ENCODE results near the gene DNAJB13. TPM values are rescaled to one million over a fixed set of nuclear protein-coding genes. Genes with fewer than 3 reads are reported as not detected.
A peak's percentile ranks its signal among the peaks of the same experiment; 100 is the strongest.

DNAJB13 gene
- total RNA-seq, 2 experiments from 2014 or later, result 0.37 to 0.57 TPM

DNA sequence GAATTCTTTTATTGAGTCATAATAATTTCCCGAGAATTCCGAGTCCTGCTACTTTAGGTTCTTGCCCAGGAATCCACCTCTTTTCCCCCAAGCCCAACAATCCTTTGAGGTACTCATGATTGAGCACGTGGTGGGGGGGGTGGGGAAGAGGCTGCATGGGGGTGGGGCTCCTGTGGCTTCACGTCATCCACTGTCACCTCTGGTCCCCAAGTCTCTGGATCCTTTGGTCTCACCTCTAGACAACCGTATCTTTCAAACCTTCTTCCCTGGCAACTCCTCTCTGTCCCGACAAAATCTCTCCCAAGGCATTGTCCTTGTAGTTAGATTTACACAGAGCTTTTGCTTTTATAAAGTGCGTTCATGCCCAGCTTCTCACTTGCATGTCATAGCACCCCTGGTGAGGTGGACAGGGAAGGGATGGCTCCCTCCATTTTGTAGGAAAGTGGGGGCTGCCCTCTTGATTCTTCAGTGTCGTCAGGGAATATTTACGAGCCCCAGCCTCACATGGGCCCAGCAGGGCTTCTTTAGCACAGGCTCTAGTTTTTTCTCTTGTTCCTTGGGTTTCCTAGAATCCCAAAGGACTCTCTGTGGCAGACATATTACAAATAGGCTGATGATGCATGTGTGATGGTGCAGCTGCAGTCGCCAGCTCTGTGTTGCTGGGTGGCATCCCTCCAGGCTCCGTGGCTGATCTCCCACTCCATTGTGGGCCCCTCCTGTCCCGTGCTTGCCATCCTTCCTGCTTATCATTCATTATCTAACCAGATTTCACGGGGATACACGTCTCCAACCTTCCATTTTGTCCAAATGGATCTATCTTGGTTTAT is 49.7 kb downstream of the DNAJB13 start:
- no peaks in the 10 kb centered on the region for H3K27me3 Mint-ChIP-seq
- DNase-seq, result no peak
- H3K4me1 Mint-ChIP-seq, result peaks cover 64% of the 10 kb centered on the region
- no peak overlapping the region for H3K4me3 Mint-ChIP-seq
- POLR2A ChIA-PET, result interaction anchor here (1.0 to 1.5 kb wide), 2 partner anchors 11 to 20 kb away, joined by 3 to 7 read pairs; no protein-coding TSS in a partner anchor
- no peaks in the 10 kb centered on the region for H3K9me3 Mint-ChIP-seq (ENCODE audit: low read depth)
- H3K36me3 Mint-ChIP-seq (ENCODE audit: low read depth), result peaks cover 14% of the 10 kb centered on the region
- ATAC-seq, result no peak
- H3K27ac Mint-ChIP-seq, result no peak overlapping the region
- intact Hi-C loops (cut with DNase I, micrococcal nuclease), result no loop called here
- CTCF ChIA-PET, result no interaction called here

DNA sequence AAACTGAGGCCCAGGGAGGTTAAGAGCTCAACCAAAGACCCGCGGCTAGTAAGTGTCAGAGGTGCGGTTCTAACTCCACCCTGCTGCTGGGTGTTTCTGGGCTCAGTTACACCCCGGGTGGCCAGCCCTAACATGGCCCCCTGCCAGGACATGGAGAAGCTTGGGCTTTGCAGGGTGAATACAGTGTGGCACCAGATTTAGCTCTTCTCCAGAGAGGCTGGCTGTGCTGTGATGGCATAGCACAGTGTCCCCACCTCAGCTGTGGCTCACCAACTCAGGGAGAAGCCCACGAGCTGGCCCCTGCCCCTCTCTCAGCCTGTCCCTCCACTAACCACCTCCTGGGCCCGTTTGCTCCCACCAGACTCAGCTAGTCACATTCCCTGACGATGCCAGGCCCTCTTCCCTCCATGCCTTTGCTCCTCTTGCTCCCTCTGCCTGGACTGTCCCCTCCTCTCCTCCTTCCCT is 51.0 kb downstream of the DNAJB13 start:
- CTCF ChIA-PET, result no interaction called here

GRCh38 chr11:74002832-74003231 is 52.0 kb downstream of the DNAJB13 start:
- Mint-ChIP-seq H3K4me3 (no peak overlapping the region), H3K27ac (no peak overlapping the region), H3K36me3 (ENCODE audit: low read depth) (peaks cover 14% of the 10 kb centered on the region), H3K9me3 (ENCODE audit: low read depth) (no peaks in the 10 kb centered on the region), H3K27me3 (no peaks in the 10 kb centered on the region), H3K4me1 (peaks cover 55% of the 10 kb centered on the region)
- ATAC-seq (no peak), DNase-seq (no peak)
- intact Hi-C loops (cut with DNase I, micrococcal nuclease), result no loop called here
- ChIA-PET CTCF (no interaction called here), POLR2A (no interaction called here)

More for the DNA sequence above, 51.0 kb downstream of the DNAJB13 start:
- POLR2A ChIA-PET, result interaction anchor here (0.6 kb wide), 1 partner anchor 31 kb away, joined by 3 read pairs; no protein-coding TSS in a partner anchor
- DNase-seq (no peak), ATAC-seq (no peak)
- no peak overlapping the region for H3K4me3 Mint-ChIP-seq
- peaks cover 62% of the 10 kb centered on the region for H3K4me1 Mint-ChIP-seq
- peaks cover 14% of the 10 kb centered on the region for H3K36me3 Mint-ChIP-seq (ENCODE audit: low read depth)
- intact Hi-C loops (cut with DNase I, micrococcal nuclease), result no loop called here
- no peaks in the 10 kb centered on the region for H3K9me3 Mint-ChIP-seq (ENCODE audit: low read depth)
- H3K27ac Mint-ChIP-seq, result peak overlapping the region; percentile 9
- no peaks in the 10 kb centered on the region for H3K27me3 Mint-ChIP-seq

DNA sequence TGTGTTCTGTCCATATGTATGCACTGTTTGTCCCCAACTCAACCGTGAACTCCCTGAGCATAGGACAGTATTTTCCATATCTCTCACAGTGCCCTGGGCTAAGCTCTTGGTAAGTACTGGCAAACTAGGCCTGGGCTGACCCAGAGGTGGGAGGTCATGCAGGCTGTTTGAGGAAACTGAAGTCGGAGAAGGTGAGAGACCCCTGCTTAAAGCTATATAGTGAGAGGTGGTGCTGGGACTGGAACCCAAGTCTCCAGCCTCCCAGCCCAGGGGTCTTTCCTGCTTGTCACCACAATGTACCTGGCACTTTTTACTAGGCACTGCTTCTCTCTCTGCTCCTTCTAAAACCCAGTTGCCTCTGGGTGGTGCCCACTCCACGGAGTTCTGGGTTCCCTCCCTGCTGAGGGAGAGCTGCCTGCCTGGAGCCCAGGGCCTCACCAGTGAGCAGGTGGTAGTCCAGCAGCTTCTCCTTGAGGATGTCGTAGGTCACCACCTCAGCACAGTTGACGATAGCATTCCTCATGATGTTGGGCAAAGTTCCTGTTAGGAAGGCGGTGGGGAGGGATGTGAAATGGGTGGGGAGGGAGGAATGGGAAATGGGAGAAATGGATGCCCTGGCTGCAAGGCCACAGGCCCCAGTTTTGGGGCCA is 53.3 kb downstream of the DNAJB13 start:
- Mint-ChIP-seq H3K9me3 (ENCODE audit: low read depth) (no peaks in the 10 kb centered on the region), H3K27ac (peak overlapping the region; percentile 90), H3K4me3 (no peak overlapping the region), H3K36me3 (ENCODE audit: low read depth) (peaks cover 14% of the 10 kb centered on the region), H3K4me1 (peaks cover 61% of the 10 kb centered on the region), H3K27me3 (no peaks in the 10 kb centered on the region)
- DNase-seq, result no peak
- no peak for ATAC-seq
- ChIA-PET POLR2A (interaction anchor here (0.7 to 1.5 kb wide), 4 partner anchors 9 to 29 kb away, joined by 3 to 8 read pairs (median 4); no protein-coding TSS in a partner anchor), CTCF (interaction anchor here (0.7 to 2.0 kb wide), 9 partner anchors 9 to 40 kb away, joined by 3 to 7 read pairs (median 5); no protein-coding TSS in a partner anchor)
- intact Hi-C loops (cut with DNase I, micrococcal nuclease), result no loop called here

DNA sequence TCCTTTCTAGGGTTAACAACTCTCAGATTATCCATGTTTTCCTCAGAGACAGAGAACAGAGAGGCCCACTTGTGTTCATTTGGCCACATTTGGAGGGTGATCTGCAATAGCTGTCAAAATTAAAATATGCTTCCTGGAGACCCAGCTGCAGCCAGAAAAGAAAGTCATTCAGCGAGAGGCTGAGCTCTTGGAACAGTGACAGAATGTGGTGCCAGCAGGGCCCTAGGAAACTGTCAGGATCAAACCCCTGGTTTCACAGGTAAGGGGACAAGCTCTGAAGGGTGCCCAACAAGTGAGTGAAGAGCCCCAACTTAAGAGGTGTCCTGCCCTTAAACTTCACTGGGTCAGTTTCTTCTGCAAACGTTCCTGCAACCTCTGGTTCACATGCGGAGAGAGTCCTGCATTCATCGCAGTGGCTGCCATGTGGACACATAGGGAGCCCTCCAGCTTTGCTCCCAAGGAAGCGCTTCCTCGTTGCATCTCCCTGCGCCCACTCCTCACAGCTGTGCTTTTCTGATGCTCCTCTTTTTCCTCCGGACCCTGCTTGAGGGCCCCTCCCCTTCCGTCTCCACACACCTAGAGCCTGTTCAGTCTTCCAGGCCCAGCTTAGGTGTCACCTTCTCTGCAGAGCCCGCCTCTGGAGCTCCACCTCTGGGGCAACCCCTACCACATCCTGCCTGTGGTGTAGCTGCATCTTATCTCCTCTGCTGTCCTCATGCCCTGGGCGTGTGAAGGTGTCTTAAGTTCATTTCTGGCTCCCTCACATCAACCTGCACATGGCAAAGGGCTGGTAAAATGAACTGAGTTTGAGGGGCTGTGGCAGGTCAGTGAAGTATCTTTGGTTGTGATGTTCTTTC is 54.2 kb downstream of the DNAJB13 start:
- Mint-ChIP-seq H3K4me3 (no peak overlapping the region), H3K4me1 (peaks cover 60% of the 10 kb centered on the region), H3K27ac (peak overlapping the region; percentile 90), H3K27me3 (no peaks in the 10 kb centered on the region), H3K36me3 (ENCODE audit: low read depth) (peaks cover 14% of the 10 kb centered on the region), H3K9me3 (ENCODE audit: low read depth) (no peaks in the 10 kb centered on the region)
- intact Hi-C loops (cut with DNase I, micrococcal nuclease), result no loop called here
- CTCF ChIA-PET, result interaction anchor here (0.7 to 2.0 kb wide), 9 partner anchors 9 to 41 kb away, joined by 3 to 7 read pairs (median 5); no protein-coding TSS in a partner anchor
- DNase-seq (peak; percentile 90), ATAC-seq (peak; percentile 99)
- POLR2A ChIA-PET, result interaction anchor here (0.6 to 1.5 kb wide), 6 partner anchors 9 to 29 kb away, joined by 3 to 14 read pairs (median 7); partner anchors contain the start of gene UCP2

GRCh38 chr11:74005721-74006517 is 55.1 kb downstream of the DNAJB13 start:
- DNase-seq (no peak), ATAC-seq (no peak)
- peaks cover 61% of the 10 kb centered on the region for H3K4me1 Mint-ChIP-seq
- H3K9me3 Mint-ChIP-seq (ENCODE audit: low read depth), result no peaks in the 10 kb centered on the region
- CTCF ChIA-PET, result interaction anchor here (1.3 to 2.0 kb wide), 5 partner anchors 8 to 42 kb away, joined by 3 to 7 read pairs (median 6); no protein-coding TSS in a partner anchor
- H3K27me3 Mint-ChIP-seq, result no peaks in the 10 kb centered on the region
- peak overlapping the region; percentile 90 for H3K27ac Mint-ChIP-seq
- peaks cover 20% of the 10 kb centered on the region for H3K36me3 Mint-ChIP-seq (ENCODE audit: low read depth)
- H3K4me3 Mint-ChIP-seq, result no peak overlapping the region
- intact Hi-C loops (cut with DNase I, micrococcal nuclease), result no loop called here
- POLR2A ChIA-PET, result interaction anchor here (1.0 to 1.5 kb wide), 2 partner anchors 24 to 25 kb away, joined by 6 to 14 read pairs; partner anchors contain the start of gene UCP2

GRCh38 chr11:74006743-74007304 is 56.0 kb downstream of the DNAJB13 start:
- H3K27ac Mint-ChIP-seq, result peak overlapping the region; percentile 71
- DNase-seq (no peak), ATAC-seq (no peak)
- H3K36me3 Mint-ChIP-seq (ENCODE audit: low read depth), result peaks cover 17% of the 10 kb centered on the region
- ChIA-PET CTCF (no interaction called here), POLR2A (interaction anchor here (0.7 kb wide), 1 partner anchor 1394 kb away, joined by 4 read pairs; no protein-coding TSS in a partner anchor)
- H3K4me3 Mint-ChIP-seq, result no peak overlapping the region
- H3K9me3 Mint-ChIP-seq (ENCODE audit: low read depth), result no peaks in the 10 kb centered on the region
- intact Hi-C loops (cut with DNase I, micrococcal nuclease), result no loop called here
- no peaks in the 10 kb centered on the region for H3K27me3 Mint-ChIP-seq
- H3K4me1 Mint-ChIP-seq, result peaks cover 68% of the 10 kb centered on the region

DNA sequence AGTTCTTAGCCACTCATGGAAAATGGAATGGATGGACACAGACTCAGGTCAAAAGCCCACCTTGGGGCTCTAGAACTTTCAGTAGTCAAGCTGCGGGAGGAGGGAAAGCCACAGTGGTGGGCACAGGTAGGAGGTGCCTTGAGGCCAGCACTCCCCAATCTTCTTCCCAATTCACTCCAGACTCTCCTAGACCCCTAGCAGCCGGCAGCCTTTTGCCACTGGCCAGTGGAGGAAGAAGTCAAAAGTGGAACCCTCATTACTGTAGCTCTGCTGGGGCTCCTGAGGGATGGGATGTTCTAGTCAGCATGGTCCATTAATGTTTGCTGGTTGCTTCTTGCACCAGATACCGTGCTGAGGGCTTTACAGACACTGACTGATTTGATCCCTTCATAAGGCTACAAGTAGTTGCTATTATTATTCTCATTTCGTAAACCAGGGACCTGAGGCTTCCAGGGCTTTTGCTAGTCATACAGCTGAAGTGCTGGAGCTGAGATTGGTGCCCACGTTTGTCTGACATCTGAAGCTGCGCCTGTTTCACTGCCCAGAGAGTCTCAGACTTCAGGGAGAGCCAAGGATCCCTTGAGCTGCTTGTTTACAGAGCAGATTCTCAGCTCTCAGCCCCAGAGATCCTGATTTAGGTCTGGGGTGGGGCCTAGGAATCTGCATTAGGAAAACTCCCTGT is 57.0 kb downstream of the DNAJB13 start:
- intact Hi-C loops (cut with DNase I, micrococcal nuclease), result no loop called here
- no peak for ATAC-seq
- Mint-ChIP-seq H3K9me3 (ENCODE audit: low read depth) (no peaks in the 10 kb centered on the region), H3K4me3 (no peak overlapping the region), H3K36me3 (ENCODE audit: low read depth) (peaks cover 20% of the 10 kb centered on the region), H3K27ac (peak overlapping the region; percentile 23), H3K4me1 (peaks cover 77% of the 10 kb centered on the region), H3K27me3 (no peaks in the 10 kb centered on the region)
- CTCF ChIA-PET, result interaction anchor here (0.6 to 1.6 kb wide), 5 partner anchors 11 to 1187 kb away, joined by 3 to 8 read pairs (median 3); no protein-coding TSS in a partner anchor
- no peak for DNase-seq
- POLR2A ChIA-PET, result interaction anchor here (0.8 to 1.9 kb wide), 2 partner anchors 12 to 25 kb away, joined by 3 to 8 read pairs; partner anchors contain the start of gene UCP2

DNA sequence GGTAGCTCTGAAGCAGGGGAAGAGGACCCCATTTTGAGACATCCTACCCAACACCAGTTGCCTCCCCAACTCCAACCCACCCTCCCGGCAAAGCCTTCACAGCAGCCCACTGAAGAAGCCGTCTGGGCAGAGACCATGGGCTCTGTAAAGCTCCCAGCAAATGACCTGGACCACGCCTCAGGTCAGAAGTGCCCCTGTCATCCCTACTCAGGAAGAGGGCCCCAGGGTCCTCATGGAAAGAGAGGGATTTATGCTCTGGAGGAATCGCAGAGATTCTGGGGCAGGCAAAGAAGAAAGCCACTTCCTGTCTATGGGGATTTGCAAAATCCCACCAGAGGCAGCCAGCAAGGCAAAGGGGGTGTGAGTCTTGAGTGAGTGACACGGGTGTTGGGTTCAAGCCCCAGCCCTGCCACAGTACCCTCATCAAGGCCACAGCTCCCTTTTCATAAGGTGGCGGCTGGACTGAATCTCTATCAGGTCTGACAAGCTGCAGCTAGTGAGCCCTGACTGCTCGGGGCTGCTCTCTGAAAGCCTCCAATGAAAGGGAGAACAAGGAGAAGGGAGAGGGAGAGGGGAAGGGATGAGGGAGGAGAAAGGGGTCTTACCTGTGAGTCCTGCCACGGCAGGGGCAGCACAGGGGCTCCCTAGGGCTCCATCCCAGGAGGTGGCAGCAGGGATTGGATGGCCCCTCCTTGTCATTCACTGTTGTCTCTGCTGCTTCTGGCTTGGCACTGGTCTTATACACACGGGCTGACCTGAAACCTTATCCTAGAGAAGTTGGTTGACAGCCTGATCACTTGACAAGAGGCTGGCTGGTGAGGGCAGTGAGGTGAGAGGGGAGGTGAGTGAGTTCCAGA is 57.8 kb downstream of the DNAJB13 start, which contains the start of gene UCP3:
TSS of gene UCP3 (minus strand) at position 713 of the 857 bp plus-strand sequence. CDS start 2,043 bp downstream, outside the sequence.
- no peak for DNase-seq
- H3K4me3 Mint-ChIP-seq, result no peak within 1 kb of the TSS
- no peaks in the 10 kb centered on the region for H3K27me3 Mint-ChIP-seq
- H3K36me3 Mint-ChIP-seq (ENCODE audit: low read depth), result peaks cover 16% of the 10 kb centered on the region
- peaks cover 80% of the 10 kb centered on the region for H3K4me1 Mint-ChIP-seq
- POLR2A ChIA-PET, result interaction anchor here (0.8 to 1.9 kb wide), 3 partner anchors 13 to 27 kb away, joined by 3 to 8 read pairs (median 4); partner anchors contain the start of gene UCP2
- no peak for ATAC-seq
- CTCF ChIA-PET, result interaction anchor here (0.6 to 1.6 kb wide), 4 partner anchors 12 to 1186 kb away, joined by 3 to 8 read pairs (median 4); no protein-coding TSS in a partner anchor
- peak within 1 kb of the TSS; percentile 83 for H3K27ac Mint-ChIP-seq
- intact Hi-C loops (cut with DNase I, micrococcal nuclease), result no loop called here
- H3K9me3 Mint-ChIP-seq (ENCODE audit: low read depth), result no peaks in the 10 kb centered on the region

All from activated CD4-positive, alpha-beta T cell treated with anti-CD3 and anti-CD28 coated beads for 36 hours (primary cell).